Erythroblast (primary cell): ENCODE results near the gene APH1B.

Source experiments
- GATA1 ChIP-seq: IDR thresholded peaks from 2 replicates; pipeline ENCODE4 v1.6.1; 2011; ENCODE audit warnings: low read depth, mild to moderate bottlenecking, control low read depth, low read length, moderate library complexity
- POLR2A ChIP-seq: IDR thresholded peaks from 2 replicates; pipeline ENCODE4 v1.6.1; 2011; ENCODE audit warnings: mild to moderate bottlenecking, low read length

GRCh38 chr15:63292771-63293170, 15.4 kb downstream of the APH1B start:
- TF ChIP-seq POLR2A = no peak
- no peak for TF ChIP-seq GATA1
